AG09309 (cell line): ENCODE measurements around the gene ASB3.

Experiments
- DNase-seq: peaks from one replicate; pipeline ENCODE4 v3.0.0-alpha.2; 2010; ENCODE audit warnings: low read depth
- H3K4me3 ChIP-seq: 2 replicates; pipeline ENCODE4 v1.5.1; 2011; ENCODE audit warnings: mild to moderate bottlenecking, low read depth, low read length, moderate library complexity; ENCODE audit not compliant: control insufficient read depth
- CTCF ChIP-seq: IDR thresholded peaks from 2 replicates; pipeline ENCODE4 v1.5.1; 2011; ENCODE audit warnings: mild to moderate bottlenecking, low read depth, low read length, inconsistent platforms; ENCODE audit not compliant: insufficient read depth, control insufficient read depth; ENCODE audit errors: missing control alignments

Gene ASB3

GRCh38 chr2:53778536-53779162, 8.1 kb downstream of the ASB3 start:
- DNase-seq: no peak
- no peak for TF ChIP-seq CTCF
- H3K4me3 ChIP-seq: no peak overlapping the region

GRCh38 chr2:53777134-53777533, 9.6 kb downstream of the ASB3 start:
- TF ChIP-seq CTCF: no peak
- no peak for DNase-seq
- no peak overlapping the region for H3K4me3 ChIP-seq

GRCh38 chr2:53770264-53770663, 16.5 kb downstream of the ASB3 start:
- no peak for TF ChIP-seq CTCF
- no peak overlapping the region for H3K4me3 ChIP-seq
- DNase-seq: no peak

GRCh38 chr2:53769318-53769945, 17.3 kb downstream of the ASB3 start:
- TF ChIP-seq CTCF: no peak
- DNase-seq: no peak
- H3K4me3 ChIP-seq: no peak overlapping the region

- no peak for TF ChIP-seq CTCF
- H3K4me3 ChIP-seq: peak overlapping the region; percentile 100
- DNase-seq: no peak
These were observed 18.6 kb downstream of the ASB3 start for GRCh38 chr2:53768242-53768542.

GRCh38 chr2:53767405-53768241, 19.1 kb downstream of the ASB3 start, which contains the start of gene CHAC2:
CHAC2 (plus strand) TSS chr2:53767804; CDS start chr2:53767887, 83 bp downstream.
- peak; percentile 50 for TF ChIP-seq CTCF
- H3K4me3 ChIP-seq: peak within 1 kb of the TSS; percentile 100
- DNase-seq: no peak
